ENCODE data around the gene AKT1. TPM values are rescaled to one million over a fixed set of nuclear protein-coding genes. Genes with fewer than 3 reads are reported as not detected.

The AKT1 gene
- polyA plus RNA-seq, 2 of the 4 experiments (the other 2 are of a cell fraction), result 70.2 to 93.8 TPM

DNA sequence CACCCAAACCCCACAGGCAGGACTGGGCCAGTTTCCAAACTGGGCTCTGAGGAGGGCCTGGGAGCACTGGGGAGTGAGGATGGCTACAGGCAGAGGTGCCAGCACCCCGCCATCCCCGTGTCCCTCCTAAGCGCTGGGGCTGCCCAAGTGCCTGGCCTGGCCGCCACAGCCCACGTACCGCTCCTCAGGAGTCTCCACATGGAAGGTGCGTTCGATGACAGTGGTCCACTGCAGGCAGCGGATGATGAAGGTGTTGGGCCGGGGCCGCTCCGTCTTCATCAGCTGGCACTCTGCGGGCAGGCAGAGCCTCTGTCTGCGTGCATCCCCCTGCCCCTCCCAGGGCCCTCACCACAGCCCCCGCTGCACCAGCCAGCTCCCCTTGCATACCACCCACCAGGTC lies 19.1 kb downstream of the AKT1 start:
- Histone ChIP-seq H3K4me3 (no peak overlapping the region), H3K9me3 (peaks cover 2% of the 10 kb centered on the region; the same call in 1 of the 3 replicates), H3K27ac (no peak overlapping the region), H3K4me1 (no peaks in the 10 kb centered on the region), H3K4me2 (no peak overlapping the region)
- TF ChIP-seq FOSL2 (IDR thresholded peaks at IDR 0.05) (no peak), FOSL2 (CRISPR knock-in tag; IDR thresholded peaks at IDR 0.05) (no peak), EHMT2 (IDR thresholded peaks at IDR 0.05; ENCODE audit: low read depth) (no peak), RNF2 (IDR thresholded peaks at IDR 0.05; ENCODE audit: borderline replicate concordance, low read depth) (no peak), ZSCAN20 (CRISPR knock-in tag; IDR thresholded peaks at IDR 0.05) (no peak), HEYL (CRISPR knock-in tag; IDR thresholded peaks at IDR 0.05) (no peak), POLR2AphosphoS2 (conservative IDR thresholded peaks at IDR 0.05; ENCODE audit: low read length) (no peak), MYC (IDR thresholded peaks at IDR 0.05; ENCODE audit: borderline replicate concordance, low read length) (no peak), HOXA7 (CRISPR knock-in tag; IDR thresholded peaks at IDR 0.05) (no peak), TP53 (CRISPR knock-in tag; IDR thresholded peaks at IDR 0.05) (no peak), ZNF302 (CRISPR knock-in tag; IDR thresholded peaks at IDR 0.05) (no peak)
- TF ChIP-seq, protein P1, sequence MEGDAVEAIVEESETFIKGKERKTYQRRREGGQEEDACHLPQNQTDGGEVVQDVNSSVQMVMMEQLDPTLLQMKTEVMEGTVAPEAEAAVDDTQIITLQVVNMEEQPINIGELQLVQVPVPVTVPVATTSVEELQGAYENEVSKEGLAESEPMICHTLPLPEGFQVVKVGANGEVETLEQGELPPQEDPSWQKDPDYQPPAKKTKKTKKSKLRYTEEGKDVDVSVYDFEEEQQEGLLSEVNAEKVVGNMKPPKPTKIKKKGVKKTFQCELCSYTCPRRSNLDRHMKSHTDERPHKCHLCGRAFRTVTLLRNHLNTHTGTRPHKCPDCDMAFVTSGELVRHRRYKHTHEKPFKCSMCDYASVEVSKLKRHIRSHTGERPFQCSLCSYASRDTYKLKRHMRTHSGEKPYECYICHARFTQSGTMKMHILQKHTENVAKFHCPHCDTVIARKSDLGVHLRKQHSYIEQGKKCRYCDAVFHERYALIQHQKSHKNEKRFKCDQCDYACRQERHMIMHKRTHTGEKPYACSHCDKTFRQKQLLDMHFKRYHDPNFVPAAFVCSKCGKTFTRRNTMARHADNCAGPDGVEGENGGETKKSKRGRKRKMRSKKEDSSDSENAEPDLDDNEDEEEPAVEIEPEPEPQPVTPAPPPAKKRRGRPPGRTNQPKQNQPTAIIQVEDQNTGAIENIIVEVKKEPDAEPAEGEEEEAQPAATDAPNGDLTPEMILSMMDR (IDR thresholded peaks at IDR 0.05), result no peak
- TF ChIP-seq, protein P2, sequence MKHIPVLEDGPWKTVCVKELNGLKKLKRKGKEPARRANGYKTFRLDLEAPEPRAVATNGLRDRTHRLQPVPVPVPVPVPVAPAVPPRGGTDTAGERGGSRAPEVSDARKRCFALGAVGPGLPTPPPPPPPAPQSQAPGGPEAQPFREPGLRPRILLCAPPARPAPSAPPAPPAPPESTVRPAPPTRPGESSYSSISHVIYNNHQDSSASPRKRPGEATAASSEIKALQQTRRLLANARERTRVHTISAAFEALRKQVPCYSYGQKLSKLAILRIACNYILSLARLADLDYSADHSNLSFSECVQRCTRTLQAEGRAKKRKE (CRISPR knock-in tag; IDR thresholded peaks at IDR 0.05; ENCODE audit: low read depth), result no peak
- TF ChIP-seq, protein P3, sequence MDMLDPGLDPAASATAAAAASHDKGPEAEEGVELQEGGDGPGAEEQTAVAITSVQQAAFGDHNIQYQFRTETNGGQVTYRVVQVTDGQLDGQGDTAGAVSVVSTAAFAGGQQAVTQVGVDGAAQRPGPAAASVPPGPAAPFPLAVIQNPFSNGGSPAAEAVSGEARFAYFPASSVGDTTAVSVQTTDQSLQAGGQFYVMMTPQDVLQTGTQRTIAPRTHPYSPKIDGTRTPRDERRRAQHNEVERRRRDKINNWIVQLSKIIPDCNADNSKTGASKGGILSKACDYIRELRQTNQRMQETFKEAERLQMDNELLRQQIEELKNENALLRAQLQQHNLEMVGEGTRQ (IDR thresholded peaks at IDR 0.05), result no peak
- ATAC-seq (no peak), FAIRE-seq (no peak), DNase-seq (ENCODE audit: low read depth in 1 of 2, low spot score in 1 of 2) (no peak)
- CTCF ChIA-PET, result interaction anchor here (1.0 to 3.1 kb wide), 4 partner anchors 8 to 50 kb away, joined by 3 to 17 read pairs (median 4); no protein-coding TSS in a partner anchor
- POLR2A ChIA-PET, result no interaction called here
- 96% methylated on average over 15 of the region's 15 CpGs for WGBS (ENCODE audit: missing lambda C conversion rate)

DNA sequence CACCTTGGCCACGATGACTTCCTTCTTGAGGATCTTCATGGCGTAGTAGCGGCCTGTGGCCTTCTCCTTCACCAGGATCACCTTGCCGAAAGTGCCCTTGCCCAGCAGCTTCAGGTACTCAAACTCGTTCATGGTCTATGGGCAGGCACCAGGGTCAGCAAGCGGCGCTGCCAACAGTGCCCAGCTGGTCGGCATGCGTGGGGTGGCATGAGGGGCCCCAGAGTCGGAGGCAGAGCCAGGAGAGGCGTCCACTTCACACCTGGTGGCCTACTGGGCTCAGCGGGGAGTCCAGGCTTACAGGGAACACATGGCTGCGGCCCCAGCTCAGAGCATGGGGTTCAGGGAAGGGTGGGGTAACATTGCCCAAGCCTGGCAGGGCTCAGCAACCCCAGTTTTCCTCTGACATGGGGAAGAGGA lies 20.5 kb downstream of the AKT1 start:
- no peak overlapping the region for H3K4me3 ChIP-seq
- no peak for DNase-seq (ENCODE audit: low read depth in 1 of 2, low spot score in 1 of 2)
- no peak for FAIRE-seq
- no peak overlapping the region for H3K4me2 ChIP-seq
- no peak for ATAC-seq
- H3K27ac ChIP-seq, result no peak overlapping the region
- H3K4me1 ChIP-seq, result no peaks in the 10 kb centered on the region
- WGBS (ENCODE audit: missing lambda C conversion rate), result 91% methylated on average over 7 of the region's 13 CpGs
- peaks cover 2% of the 10 kb centered on the region; the same call in 1 of the 3 replicates for H3K9me3 ChIP-seq
- ChIA-PET POLR2A (no interaction called here), CTCF (interaction anchor here (1.3 to 1.8 kb wide), 5 partner anchors 13 to 51 kb away, joined by 3 to 5 read pairs (median 4); no protein-coding TSS in a partner anchor)
- no peak for TF ChIP-seq KDM5A (IDR thresholded peaks at IDR 0.05)
- TF ChIP-seq, protein P4, sequence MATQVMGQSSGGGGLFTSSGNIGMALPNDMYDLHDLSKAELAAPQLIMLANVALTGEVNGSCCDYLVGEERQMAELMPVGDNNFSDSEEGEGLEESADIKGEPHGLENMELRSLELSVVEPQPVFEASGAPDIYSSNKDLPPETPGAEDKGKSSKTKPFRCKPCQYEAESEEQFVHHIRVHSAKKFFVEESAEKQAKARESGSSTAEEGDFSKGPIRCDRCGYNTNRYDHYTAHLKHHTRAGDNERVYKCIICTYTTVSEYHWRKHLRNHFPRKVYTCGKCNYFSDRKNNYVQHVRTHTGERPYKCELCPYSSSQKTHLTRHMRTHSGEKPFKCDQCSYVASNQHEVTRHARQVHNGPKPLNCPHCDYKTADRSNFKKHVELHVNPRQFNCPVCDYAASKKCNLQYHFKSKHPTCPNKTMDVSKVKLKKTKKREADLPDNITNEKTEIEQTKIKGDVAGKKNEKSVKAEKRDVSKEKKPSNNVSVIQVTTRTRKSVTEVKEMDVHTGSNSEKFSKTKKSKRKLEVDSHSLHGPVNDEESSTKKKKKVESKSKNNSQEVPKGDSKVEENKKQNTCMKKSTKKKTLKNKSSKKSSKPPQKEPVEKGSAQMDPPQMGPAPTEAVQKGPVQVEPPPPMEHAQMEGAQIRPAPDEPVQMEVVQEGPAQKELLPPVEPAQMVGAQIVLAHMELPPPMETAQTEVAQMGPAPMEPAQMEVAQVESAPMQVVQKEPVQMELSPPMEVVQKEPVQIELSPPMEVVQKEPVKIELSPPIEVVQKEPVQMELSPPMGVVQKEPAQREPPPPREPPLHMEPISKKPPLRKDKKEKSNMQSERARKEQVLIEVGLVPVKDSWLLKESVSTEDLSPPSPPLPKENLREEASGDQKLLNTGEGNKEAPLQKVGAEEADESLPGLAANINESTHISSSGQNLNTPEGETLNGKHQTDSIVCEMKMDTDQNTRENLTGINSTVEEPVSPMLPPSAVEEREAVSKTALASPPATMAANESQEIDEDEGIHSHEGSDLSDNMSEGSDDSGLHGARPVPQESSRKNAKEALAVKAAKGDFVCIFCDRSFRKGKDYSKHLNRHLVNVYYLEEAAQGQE (IDR thresholded peaks at IDR 0.05), result no peak
- TF ChIP-seq HDAC2 (IDR thresholded peaks at IDR 0.05), result no peak
- TF ChIP-seq NFE2L2 (conservative IDR thresholded peaks at IDR 0.05; ENCODE audit: low read length), result no peak
- no peak for TF ChIP-seq CBX2 (IDR thresholded peaks at IDR 0.05; ENCODE audit: borderline replicate concordance, low read depth)
- TF ChIP-seq, protein P5, sequence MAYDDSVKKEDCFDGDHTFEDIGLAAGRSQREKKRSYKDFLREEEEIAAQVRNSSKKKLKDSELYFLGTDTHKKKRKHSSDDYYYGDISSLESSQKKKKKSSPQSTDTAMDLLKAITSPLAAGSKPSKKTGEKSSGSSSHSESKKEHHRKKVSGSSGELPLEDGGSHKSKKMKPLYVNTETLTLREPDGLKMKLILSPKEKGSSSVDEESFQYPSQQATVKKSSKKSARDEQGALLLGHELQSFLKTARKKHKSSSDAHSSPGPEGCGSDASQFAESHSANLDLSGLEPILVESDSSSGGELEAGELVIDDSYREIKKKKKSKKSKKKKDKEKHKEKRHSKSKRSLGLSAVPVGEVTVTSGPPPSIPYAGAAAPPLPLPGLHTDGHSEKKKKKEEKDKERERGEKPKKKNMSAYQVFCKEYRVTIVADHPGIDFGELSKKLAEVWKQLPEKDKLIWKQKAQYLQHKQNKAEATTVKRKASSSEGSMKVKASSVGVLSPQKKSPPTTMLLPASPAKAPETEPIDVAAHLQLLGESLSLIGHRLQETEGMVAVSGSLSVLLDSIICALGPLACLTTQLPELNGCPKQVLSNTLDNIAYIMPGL (CRISPR knock-in tag; IDR thresholded peaks at IDR 0.05; ENCODE audit: borderline replicate concordance), result no peak
- no peak for TF ChIP-seq HOXB13 (CRISPR knock-in tag; IDR thresholded peaks at IDR 0.05; ENCODE audit: low read depth)
- TF ChIP-seq CHD2 (IDR thresholded peaks at IDR 0.05; ENCODE audit: low read length, partially characterized antibody), result no peak
- no peak for TF ChIP-seq MYC (IDR thresholded peaks at IDR 0.05; ENCODE audit: borderline replicate concordance, low read length)
- TF ChIP-seq, protein P3 (IDR thresholded peaks at IDR 0.05), result no peak
- no peak for TF ChIP-seq CHD4 (IDR thresholded peaks at IDR 0.05; ENCODE audit: borderline replicate concordance)
